ENCODE data around the gene ALKBH3. TPM values are rescaled to one million over a fixed set of nuclear protein-coding genes. Genes with fewer than 3 reads are reported as not detected.

Gene ALKBH3
- total RNA-seq, 1 donor from 2014 or later, result 27.3 TPM

DNA sequence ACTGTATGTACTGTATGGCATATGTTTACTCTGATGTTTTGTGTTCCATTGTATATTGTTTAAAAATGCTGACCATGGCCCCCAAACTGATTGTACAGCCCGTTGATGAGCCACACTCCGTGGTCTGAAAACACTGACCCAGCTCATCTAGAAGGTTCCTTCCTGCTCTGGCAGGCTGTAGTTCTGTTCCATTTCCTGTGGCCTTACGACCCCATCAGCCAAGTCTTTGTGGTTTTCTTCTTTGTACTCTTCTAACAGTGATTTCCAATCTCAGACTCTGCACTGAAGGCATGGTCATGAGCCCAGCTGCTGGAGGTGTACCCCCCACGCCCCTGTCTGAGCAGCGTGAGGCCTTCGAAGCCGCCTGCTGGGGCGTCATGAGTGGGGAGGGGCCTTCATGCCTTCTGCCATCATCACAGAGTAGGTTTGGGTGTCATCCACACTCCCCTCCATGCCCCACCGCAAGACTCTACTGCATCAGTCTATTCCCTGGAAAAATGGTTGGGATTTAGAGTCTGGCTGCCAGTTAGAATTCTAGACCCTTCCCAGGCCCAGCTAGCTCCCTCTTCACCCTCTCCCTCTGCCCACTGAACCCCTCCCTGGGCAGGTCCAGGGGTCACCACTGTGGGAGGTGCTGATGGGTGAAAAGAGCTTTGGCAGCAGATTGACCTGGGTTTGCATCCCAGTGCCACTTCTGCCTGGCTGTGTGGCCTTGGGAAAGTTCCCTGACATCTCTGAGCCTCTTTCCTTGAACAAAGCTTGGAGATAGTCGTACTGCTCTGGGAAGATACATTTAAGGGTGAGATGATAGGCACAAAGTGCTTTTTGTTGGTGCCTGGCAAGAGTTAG lies 50.5 kb downstream of the ALKBH3 start:
- TF ChIP-seq, protein P1, sequence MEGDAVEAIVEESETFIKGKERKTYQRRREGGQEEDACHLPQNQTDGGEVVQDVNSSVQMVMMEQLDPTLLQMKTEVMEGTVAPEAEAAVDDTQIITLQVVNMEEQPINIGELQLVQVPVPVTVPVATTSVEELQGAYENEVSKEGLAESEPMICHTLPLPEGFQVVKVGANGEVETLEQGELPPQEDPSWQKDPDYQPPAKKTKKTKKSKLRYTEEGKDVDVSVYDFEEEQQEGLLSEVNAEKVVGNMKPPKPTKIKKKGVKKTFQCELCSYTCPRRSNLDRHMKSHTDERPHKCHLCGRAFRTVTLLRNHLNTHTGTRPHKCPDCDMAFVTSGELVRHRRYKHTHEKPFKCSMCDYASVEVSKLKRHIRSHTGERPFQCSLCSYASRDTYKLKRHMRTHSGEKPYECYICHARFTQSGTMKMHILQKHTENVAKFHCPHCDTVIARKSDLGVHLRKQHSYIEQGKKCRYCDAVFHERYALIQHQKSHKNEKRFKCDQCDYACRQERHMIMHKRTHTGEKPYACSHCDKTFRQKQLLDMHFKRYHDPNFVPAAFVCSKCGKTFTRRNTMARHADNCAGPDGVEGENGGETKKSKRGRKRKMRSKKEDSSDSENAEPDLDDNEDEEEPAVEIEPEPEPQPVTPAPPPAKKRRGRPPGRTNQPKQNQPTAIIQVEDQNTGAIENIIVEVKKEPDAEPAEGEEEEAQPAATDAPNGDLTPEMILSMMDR (conservative IDR thresholded peaks at IDR 0.05; ENCODE audit: low read depth, low read length), result no peak
- no peak for DNase-seq (ENCODE audit: low read depth)
- no peak overlapping the region for H3K4me3 ChIP-seq (ENCODE audit: low read depth, low read length)

DNA sequence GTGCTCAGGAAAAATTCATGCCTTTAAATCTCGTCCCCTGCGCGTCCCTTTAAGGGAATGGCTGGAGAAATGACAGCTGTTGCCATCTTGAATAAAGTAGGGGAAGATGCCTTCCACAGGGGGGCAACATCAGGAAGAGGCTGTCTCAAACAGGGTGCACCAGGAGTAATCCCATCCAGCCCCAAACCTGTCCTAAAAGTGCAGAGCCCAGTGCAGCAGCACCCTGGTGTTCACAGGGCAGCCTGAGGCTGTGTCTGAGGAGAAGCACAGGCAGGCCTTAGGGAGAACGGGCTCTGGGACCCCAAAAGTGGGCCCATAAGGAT lies 51.0 kb downstream of the ALKBH3 start:
- no peak overlapping the region for H3K4me3 ChIP-seq (ENCODE audit: low read depth, low read length)
- DNase-seq (ENCODE audit: low read depth), result no peak
- TF ChIP-seq, protein P1 (conservative IDR thresholded peaks at IDR 0.05; ENCODE audit: low read depth, low read length), result peak; percentile 8

DNA sequence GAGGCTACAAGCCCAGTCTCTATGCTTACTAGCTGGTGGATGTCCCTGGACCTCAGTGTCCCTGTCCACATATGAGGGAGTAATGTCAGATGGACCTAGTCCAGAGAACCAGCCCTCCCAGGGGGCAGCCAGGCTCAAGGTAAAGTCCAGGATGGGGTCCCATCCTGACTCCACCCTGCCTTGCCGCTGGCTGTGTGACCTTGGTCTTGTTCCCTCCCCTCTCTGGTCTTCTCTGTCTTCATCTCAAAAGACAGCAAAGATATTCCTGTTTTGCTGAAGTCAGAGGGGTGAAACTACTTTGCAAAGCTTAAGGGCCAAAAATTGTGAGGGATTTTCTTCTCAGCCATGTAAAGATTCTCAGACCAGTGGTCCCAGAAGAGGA lies 52.6 kb downstream of the ALKBH3 start:
- no peak for DNase-seq (ENCODE audit: low read depth)
- H3K4me3 ChIP-seq (ENCODE audit: low read depth, low read length), result no peak overlapping the region
- TF ChIP-seq, protein P1 (conservative IDR thresholded peaks at IDR 0.05; ENCODE audit: low read depth, low read length), result no peak

DNA sequence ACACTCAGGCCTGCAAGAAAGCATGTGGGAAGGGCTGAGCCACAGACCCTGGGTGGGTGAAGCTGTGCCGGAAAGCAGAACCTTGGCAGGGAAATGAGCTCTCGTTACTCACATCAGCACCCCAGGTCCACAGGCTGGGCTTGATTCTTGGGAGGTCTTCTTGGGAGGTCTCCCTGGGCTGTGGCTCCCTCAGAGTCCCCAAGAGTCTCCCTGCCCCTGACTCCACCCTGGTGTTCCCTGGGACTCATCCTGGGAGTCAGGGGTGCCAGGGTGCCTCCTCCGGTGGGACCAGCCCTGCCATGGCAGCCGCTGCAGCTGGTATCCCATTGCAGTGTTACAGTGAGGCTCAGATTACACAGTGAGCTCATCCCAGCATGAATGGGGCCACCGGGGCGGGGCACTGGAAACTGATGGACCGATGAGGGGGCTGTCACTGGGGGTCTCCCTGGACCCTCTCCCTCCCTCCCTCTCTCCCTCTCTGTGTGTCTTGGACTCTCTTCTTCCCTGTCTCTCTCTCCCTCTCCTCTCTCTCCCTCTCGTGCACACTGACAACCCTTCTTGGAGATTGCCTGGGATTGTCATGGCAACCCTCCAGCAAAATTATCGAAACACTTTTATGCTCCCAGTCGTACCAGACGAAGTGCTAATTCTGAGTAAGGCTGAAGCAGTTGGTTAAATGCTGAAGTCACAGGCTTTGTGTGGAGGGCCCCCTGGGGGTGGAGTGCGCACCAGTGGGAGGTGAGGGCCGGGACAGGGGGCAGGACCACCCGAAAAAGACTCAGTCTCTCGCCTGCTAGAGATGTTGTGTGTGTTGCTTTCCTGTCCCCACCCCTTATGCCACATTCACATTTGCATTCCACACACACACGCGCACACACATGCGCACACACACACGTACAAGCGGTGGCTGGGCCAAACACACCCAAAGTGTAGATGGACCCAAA lies 53.2 kb downstream of the ALKBH3 start:
- H3K4me3 ChIP-seq (ENCODE audit: low read depth, low read length), result no peak overlapping the region
- DNase-seq (ENCODE audit: low read depth), result no peak
- TF ChIP-seq, protein P1 (conservative IDR thresholded peaks at IDR 0.05; ENCODE audit: low read depth, low read length), result peak; percentile 29

DNA sequence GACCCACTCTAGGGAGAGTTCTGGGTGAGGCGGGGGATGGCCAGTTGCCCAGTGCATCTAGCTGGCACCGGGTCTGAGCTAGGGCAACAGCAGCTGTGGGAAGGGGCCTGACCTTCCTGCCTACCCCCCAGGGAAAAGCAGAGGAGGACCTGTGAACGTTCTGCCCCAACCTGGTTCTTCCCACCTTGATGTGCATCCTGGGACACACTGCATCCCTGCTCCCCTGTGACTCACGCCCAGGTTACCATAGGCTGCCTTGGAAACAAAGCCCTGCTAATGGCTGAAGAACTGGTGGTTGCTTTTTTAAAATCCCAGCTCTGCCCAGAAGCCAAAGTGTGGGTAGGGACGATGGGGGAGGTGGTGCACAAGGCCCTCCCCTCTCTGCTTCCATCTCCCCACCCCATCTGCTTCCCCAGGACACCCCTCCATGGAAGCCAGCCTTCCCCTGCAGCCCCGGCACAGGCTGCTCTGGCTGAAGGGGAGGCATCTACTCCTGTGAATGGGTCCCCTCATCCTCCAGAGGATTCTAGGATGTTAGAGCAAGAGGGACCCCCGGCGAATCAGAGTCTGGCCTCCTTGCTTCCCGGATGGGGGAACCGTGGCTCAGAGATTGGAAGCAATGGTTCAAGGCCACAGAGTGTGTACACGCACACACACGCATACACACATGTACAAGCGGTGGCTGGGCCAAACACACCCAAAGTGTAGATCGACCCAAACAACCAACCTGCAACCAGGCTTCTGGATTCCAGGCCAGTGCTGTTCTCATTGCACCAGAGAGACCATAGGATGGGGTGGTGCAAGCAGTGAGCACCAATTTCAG lies 54.2 kb downstream of the ALKBH3 start:
- H3K4me3 ChIP-seq (ENCODE audit: low read depth, low read length), result no peak overlapping the region
- TF ChIP-seq, protein P1 (conservative IDR thresholded peaks at IDR 0.05; ENCODE audit: low read depth, low read length), result no peak
- DNase-seq (ENCODE audit: low read depth), result no peak

DNA sequence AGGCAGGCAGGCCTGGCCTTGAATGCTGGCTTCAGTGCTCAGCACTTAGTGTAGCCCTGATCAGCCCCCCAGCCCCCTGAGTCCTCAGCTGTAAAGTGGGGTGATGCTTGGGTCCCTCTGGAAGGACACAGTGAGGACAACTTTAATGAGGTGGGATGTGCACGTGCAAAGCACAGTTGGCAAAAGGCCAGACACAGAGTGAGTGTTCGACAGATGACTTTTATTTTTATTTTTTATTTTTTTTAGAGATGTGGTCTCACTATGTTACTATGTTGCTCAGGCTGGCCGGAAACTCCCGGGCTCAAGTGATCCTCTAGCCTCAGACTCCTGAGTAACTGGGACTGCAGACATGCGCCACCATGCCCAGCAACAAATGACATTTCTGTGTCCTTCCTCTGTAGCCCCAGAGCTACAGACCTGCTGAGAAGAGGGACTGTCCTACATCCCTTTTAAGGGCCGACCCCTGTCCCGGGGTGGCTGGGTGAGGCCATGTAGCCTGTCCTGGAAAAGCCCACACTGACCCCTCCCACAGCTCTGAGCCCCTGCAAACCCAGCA lies 54.9 kb downstream of the ALKBH3 start:
- TF ChIP-seq, protein P1 (conservative IDR thresholded peaks at IDR 0.05; ENCODE audit: low read depth, low read length), result no peak
- no peak overlapping the region for H3K4me3 ChIP-seq (ENCODE audit: low read depth, low read length)
- DNase-seq (ENCODE audit: low read depth), result no peak

Data from epithelial cell of proximal tubule (primary cell).